ENCODE results near the gene GGPS1. TPM values are rescaled to one million over a fixed set of nuclear protein-coding genes. Genes with fewer than 3 reads are reported as not detected.

GGPS1 gene
- total RNA-seq, 1 donor from 2014 or later, result 65.1 TPM

DNA sequence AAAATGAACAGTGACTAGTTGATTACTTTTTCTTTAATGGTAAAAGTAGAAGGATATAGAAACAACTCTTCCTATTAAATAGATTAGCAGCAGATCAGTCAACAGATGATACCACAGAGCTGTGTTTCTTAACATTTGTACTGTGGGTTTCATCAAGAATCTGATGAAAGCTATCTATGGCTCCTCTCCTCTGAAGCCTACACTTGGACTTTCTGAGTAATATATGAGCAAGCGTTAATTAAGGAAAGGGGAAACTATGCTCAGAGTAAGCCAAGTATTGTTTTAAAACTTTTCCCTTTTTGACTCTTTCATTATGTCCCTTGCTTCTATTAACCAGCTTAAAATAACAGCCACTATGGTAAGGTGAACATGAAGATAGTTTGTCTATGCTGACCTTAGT lies 11.2 kb upstream of the GGPS1 start:
- H2AFZ ChIP-seq (replicated peaks), result no peak overlapping the region
- Mint-ChIP-seq H3K9me3 (no peaks in the 10 kb centered on the region), H3K4me3 (no peak overlapping the region), H3K4me1 (peaks cover 4% of the 10 kb centered on the region), H3K36me3 (peaks cover 34% of the 10 kb centered on the region), H3K27ac (no peak overlapping the region), H3K27me3 (ENCODE audit: insufficient read depth, low read depth) (peaks cover 5% of the 10 kb centered on the region)
- H4K20me1 ChIP-seq (ENCODE audit: low read depth), result peaks cover 89% of the 10 kb centered on the region
- no peak for TF ChIP-seq EZH2 (IDR thresholded peaks at IDR 0.05)
- no peak for TF ChIP-seq EZH2phosphoT487 (IDR thresholded peaks at IDR 0.05)
- TF ChIP-seq, protein P1, sequence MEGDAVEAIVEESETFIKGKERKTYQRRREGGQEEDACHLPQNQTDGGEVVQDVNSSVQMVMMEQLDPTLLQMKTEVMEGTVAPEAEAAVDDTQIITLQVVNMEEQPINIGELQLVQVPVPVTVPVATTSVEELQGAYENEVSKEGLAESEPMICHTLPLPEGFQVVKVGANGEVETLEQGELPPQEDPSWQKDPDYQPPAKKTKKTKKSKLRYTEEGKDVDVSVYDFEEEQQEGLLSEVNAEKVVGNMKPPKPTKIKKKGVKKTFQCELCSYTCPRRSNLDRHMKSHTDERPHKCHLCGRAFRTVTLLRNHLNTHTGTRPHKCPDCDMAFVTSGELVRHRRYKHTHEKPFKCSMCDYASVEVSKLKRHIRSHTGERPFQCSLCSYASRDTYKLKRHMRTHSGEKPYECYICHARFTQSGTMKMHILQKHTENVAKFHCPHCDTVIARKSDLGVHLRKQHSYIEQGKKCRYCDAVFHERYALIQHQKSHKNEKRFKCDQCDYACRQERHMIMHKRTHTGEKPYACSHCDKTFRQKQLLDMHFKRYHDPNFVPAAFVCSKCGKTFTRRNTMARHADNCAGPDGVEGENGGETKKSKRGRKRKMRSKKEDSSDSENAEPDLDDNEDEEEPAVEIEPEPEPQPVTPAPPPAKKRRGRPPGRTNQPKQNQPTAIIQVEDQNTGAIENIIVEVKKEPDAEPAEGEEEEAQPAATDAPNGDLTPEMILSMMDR (IDR thresholded peaks at IDR 0.05), result no peak
- no peak overlapping the region for H3K4me3 ChIP-seq
- no peak overlapping the region for H3K9ac ChIP-seq
- H3K27ac ChIP-seq, result no peak overlapping the region
- H3K36me3 ChIP-seq, result peaks cover 7% of the 10 kb centered on the region
- H3F3A ChIP-seq (ENCODE audit: low read depth), result no peaks in the 10 kb centered on the region
- DNase-seq (ENCODE audit: low spot score), result no peak
- H3K79me2 ChIP-seq (ENCODE audit: low read depth), result peaks cover 100% of the 10 kb centered on the region
- H3K9me3 ChIP-seq (ENCODE audit: low read depth), result no peaks in the 10 kb centered on the region
- H3K27me3 ChIP-seq, result no peaks in the 10 kb centered on the region
- H3K4me2 ChIP-seq, result no peak overlapping the region
- no peaks in the 10 kb centered on the region for H3K4me1 ChIP-seq

DNA sequence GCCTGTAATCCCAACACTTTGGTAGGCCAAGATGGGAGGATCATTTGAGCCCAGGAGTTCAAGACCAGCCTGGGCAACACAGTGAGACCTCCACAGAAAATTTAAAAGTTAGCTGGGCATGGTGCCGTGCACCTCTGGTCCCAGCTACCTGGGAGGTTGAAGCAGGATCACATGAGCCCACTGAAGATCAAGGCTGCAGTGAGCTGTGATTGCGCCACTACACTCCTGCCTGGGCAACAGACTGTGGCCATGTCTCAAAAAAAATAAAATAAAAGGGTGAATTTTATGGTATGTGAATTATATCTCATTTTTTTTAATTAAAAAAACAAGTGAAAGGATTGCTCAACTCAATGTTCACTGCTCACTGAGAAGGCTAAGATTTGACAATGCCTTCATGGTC lies 9.1 kb upstream of the GGPS1 start:
- no peak overlapping the region for H3K27ac Mint-ChIP-seq
- Histone ChIP-seq H3K27me3 (no peaks in the 10 kb centered on the region), H3K4me1 (no peaks in the 10 kb centered on the region), H3K4me3 (no peak overlapping the region), H3K9ac (no peak overlapping the region), H2AFZ (replicated peaks) (no peak overlapping the region), H3K27ac (no peak overlapping the region), H3K36me3 (peaks cover 7% of the 10 kb centered on the region), H3K79me2 (ENCODE audit: low read depth) (peaks cover 100% of the 10 kb centered on the region), H3F3A (ENCODE audit: low read depth) (no peaks in the 10 kb centered on the region), H4K20me1 (ENCODE audit: low read depth) (peaks cover 98% of the 10 kb centered on the region), H3K4me2 (no peak overlapping the region), H3K9me3 (ENCODE audit: low read depth) (no peaks in the 10 kb centered on the region)
- DNase-seq (ENCODE audit: low spot score), result no peak
- peaks cover 5% of the 10 kb centered on the region for H3K27me3 Mint-ChIP-seq (ENCODE audit: insufficient read depth, low read depth)
- H3K4me3 Mint-ChIP-seq, result no peak overlapping the region
- H3K9me3 Mint-ChIP-seq, result no peaks in the 10 kb centered on the region
- peaks cover 37% of the 10 kb centered on the region for H3K36me3 Mint-ChIP-seq
- TF ChIP-seq, protein P1 (IDR thresholded peaks at IDR 0.05), result no peak
- TF ChIP-seq EZH2phosphoT487 (IDR thresholded peaks at IDR 0.05), result no peak
- no peak for TF ChIP-seq EZH2 (IDR thresholded peaks at IDR 0.05)
- H3K4me1 Mint-ChIP-seq, result peaks cover 2% of the 10 kb centered on the region

DNA sequence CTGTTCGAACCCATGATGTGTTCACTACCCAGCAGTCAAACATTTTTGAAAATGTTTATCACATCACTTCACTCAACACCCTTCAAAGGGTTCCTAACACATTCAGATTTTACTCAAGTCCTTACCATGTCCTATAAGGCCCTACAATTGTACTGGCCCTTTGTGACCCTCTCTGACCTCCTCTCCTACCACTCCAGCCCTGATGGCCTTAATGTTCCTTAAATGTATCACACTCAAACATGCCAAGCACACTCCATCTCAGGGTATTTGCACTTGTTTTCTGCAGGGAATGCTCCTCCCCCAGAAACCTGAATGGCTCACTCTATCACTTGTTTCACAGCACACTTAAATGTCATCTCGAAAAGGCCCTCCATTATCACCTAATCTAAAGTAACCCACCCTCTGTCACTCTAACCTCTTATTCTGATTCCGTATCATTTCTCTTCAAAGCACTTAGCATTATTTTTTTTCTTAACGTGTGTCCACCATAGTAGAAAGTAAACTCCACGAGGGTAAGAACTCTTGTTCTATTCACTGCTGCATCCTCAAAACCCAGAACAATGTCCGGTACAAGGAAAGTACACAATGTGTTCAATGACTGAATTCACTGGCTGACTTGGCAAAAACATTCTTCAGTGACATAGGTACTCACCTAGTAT lies 7.7 kb upstream of the GGPS1 start:
- Histone ChIP-seq H3F3A (ENCODE audit: low read depth) (no peaks in the 10 kb centered on the region), H3K9me3 (ENCODE audit: low read depth) (no peaks in the 10 kb centered on the region), H3K27me3 (no peaks in the 10 kb centered on the region), H3K79me2 (ENCODE audit: low read depth) (peaks cover 100% of the 10 kb centered on the region), H3K4me2 (no peak overlapping the region), H3K36me3 (peaks cover 15% of the 10 kb centered on the region), H3K4me3 (no peak overlapping the region), H2AFZ (replicated peaks) (no peak overlapping the region), H3K9ac (no peak overlapping the region), H3K27ac (no peak overlapping the region), H4K20me1 (ENCODE audit: low read depth) (peaks cover 99% of the 10 kb centered on the region), H3K4me1 (peaks cover 12% of the 10 kb centered on the region)
- H3K9me3 Mint-ChIP-seq, result no peaks in the 10 kb centered on the region
- H3K4me1 Mint-ChIP-seq, result peaks cover 9% of the 10 kb centered on the region
- no peak for DNase-seq (ENCODE audit: low spot score)
- H3K4me3 Mint-ChIP-seq, result no peak overlapping the region
- H3K27ac Mint-ChIP-seq, result no peak overlapping the region
- peaks cover 38% of the 10 kb centered on the region for H3K36me3 Mint-ChIP-seq
- TF ChIP-seq, protein P1 (IDR thresholded peaks at IDR 0.05), result no peak
- TF ChIP-seq EZH2 (IDR thresholded peaks at IDR 0.05) (no peak), EZH2phosphoT487 (IDR thresholded peaks at IDR 0.05) (no peak)
- H3K27me3 Mint-ChIP-seq (ENCODE audit: insufficient read depth, low read depth), result peaks cover 5% of the 10 kb centered on the region
